Ishikawa (cell line): ENCODE data around the gene MUS81.

Experiments used
- CEBPB ChIP-seq: IDR thresholded peaks from 2 replicates; pipeline ENCODE4 v1.6.1; 2012
- EGR1 ChIP-seq: IDR thresholded peaks from 2 replicates; pipeline ENCODE4 v1.6.1; 2012
- EP300 ChIP-seq: IDR thresholded peaks from 2 replicates; pipeline ENCODE4 v1.6.1; 2012; ENCODE audit warnings: borderline replicate concordance
- FOXM1 ChIP-seq: IDR thresholded peaks from 2 replicates; pipeline ENCODE4 v1.6.1; 2012; ENCODE audit warnings: low read depth, borderline replicate concordance
- MAX ChIP-seq: IDR thresholded peaks from 2 replicates; pipeline ENCODE4 v1.6.1; 2012
- NFIC ChIP-seq: IDR thresholded peaks from 2 replicates; pipeline ENCODE4 v1.6.1; 2012
- RAD21 ChIP-seq: IDR thresholded peaks from 2 replicates; pipeline ENCODE4 v1.6.1; 2012; ENCODE audit warnings: low read depth
- TAF1 ChIP-seq: IDR thresholded peaks from 2 replicates; pipeline ENCODE4 v1.6.1; 2012; ENCODE audit warnings: low read depth, mild to moderate bottlenecking
- TCF12 ChIP-seq: IDR thresholded peaks from 2 replicates; pipeline ENCODE4 v1.6.1; 2012; ENCODE audit warnings: low read depth
- USF1 ChIP-seq: IDR thresholded peaks from 2 replicates; pipeline ENCODE4 v1.6.1; 2012
- YY1 ChIP-seq: IDR thresholded peaks from 2 replicates; pipeline ENCODE4 v1.6.1; 2012; ENCODE audit warnings: low read depth
- ZBTB7A ChIP-seq: IDR thresholded peaks from 2 replicates; pipeline ENCODE4 v1.6.1; 2012; ENCODE audit warnings: low read depth

GRCh38 chr11:65849771-65850216, 10.4 kb upstream of the MUS81 start:
- no peak for TF ChIP-seq RAD21
- no peak for TF ChIP-seq EP300
- TF ChIP-seq YY1 = no peak
- no peak for TF ChIP-seq CEBPB
- no peak for TF ChIP-seq FOXM1
- TF ChIP-seq EGR1 = no peak
- TF ChIP-seq NFIC = no peak
- no peak for TF ChIP-seq TAF1
- TF ChIP-seq TCF12 = no peak
- no peak for TF ChIP-seq ZBTB7A
- TF ChIP-seq MAX = no peak
- no peak for TF ChIP-seq USF1
